ENCODE results near the gene COA3.
"Not testable (repeated sequence)": the region's sequence is repeated elsewhere in the genome, so short reads cannot be mapped to it uniquely, and the experiment has no call there.

The COA3 gene

GRCh38 chr17:42781639-42782165 is 16.8 kb downstream of the COA3 start:
- no peak for DNase-seq (ENCODE audit: low read depth)

GRCh38 chr17:42780851-42781638 is 17.5 kb downstream of the COA3 start:
- no peak for DNase-seq (ENCODE audit: low read depth)

DNA sequence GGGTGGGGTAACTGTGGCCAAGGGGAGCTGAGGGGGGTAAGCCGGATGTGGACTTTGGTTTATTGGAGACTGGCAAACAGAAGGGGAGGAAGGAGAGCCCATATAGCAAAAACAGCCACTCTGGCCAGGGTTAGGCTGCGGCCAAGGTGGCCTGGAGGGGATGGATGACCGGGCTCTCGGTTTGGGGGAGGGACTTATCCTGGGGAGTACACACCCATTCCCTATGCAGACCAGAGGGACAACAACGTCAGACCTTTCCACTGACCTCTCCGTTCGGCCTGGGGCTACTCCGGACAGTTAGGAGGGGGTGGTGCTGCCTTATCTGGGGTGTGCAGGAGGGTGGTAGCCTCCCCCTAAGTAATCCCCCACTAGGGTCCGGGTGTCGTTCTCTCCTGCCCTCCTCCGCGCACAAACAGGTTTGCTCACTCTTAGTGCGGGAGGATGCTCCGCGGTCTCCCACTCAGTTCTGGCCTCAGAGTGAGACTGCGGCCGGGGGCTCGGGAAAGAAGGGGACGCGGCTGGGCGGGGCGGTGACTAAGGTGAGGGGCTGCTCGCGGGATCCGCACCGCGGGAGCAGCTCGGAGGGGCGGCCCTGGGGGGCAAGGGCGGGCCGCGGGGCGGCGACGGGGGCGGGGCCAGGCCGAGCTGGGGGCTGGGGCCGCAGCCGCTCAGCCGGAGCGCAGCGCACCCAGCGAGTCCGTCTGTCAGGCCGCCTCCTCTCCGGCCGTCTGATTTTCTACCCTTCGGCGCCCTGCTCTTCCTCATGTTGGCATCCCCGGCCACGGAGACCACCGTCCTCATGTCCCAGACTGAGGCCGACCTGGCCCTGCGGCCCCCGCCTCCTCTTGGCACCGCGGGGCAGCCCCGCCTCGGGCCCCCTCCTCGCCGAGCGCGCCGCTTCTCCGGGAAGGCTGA is 18.3 kb downstream of the COA3 start, which contains the start of gene WNK4:
WNK4 (plus strand) TSS at position 675 of the 915 bp plus-strand sequence; CDS start at position 764, 89 bp downstream.
- DNase-seq (ENCODE audit: low read depth), result no peak

DNA sequence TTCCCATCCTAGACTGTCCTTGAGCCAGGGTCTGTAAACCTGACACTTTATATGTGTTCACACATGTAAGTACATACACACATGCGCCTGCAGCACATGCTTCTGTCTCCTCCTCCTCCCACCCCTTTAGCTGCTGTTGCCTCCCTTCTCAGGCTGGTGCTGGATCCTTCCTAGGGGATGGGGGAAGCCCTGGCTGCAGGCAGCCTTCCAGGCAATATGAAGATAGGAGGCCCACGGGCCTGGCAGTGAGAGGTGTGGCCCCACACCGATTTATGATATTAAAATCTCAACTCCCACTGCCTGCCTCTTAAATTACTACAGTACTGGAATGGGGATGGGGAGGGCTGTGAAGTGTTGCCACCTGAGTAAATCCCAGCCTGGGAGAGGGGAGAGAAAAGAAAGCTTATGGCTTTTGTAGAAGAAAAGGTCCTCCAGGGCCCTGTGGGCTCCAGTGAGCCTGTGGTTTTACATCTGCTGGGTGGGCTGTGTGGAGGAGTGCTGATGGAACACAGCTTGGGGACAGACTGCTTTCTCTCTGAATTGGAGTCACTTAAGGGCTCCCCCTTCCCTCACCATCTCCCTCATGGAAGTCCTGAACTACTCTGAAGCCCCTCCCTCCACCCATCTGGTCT is 19.1 kb downstream of the COA3 start:
- no peak for DNase-seq (ENCODE audit: low read depth)

DNA sequence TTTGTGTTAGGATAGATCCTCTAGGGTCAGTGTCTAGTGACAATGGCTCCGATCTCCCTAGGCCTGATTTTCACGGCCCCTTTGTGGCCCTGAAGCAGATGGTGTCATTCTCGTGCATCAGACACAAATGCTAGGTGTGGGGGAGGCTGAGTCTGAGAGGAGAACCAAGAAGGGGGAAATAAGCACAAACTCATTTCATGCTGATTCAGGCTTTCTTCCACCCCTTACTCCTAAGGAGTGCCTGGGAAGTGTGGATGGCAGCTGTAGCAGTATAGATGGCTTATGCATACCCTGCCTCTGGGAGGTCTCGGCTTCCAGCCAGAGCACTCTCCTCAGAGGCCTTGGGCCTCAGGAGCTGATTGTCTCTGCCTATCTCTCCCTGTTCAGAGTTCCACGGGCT is 19.9 kb downstream of the COA3 start:
- no peak for DNase-seq (ENCODE audit: low read depth)

- no peak for DNase-seq (ENCODE audit: low read depth)
These were observed 22.9 kb downstream of the COA3 start for GRCh38 chr17:42775534-42776098.

- DNase-seq (ENCODE audit: low read depth), result no peak
These were observed 24.3 kb downstream of the COA3 start for GRCh38 chr17:42774066-42774745.

DNA sequence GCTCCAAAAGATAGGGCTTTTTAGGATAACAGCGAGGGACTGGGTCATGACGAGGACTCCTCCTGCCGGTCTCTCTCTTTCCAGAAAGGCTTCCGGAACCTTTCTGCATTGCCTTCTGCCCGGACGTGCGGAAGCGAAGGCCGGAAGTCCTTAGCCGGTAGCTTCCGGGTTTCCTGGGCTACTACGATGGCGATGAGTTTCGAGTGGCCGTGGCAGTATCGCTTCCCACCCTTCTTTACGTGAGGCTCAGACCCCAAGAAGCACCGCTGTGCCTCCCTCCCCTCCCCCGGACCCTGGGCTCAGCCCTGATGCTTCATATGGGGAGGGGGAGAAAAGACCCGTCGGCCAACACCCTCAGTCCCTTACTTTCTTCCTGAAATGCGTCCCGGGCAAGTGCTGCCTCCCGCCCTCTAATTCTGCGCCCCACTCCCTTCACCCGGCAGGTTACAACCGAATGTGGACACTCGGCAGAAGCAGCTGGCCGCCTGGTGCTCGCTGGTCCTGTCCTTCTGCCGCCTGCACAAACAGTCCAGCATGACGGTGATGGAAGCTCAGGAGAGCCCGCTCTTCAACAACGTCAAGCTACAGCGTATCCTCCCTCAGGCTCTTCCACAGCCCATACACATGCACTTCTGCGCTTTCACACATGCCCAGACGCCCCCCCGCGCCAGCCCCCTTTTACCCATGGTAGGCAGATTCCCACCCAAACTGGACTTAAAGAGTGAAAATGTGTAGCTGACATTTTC is 25.0 kb downstream of the COA3 start, which contains the start of gene VPS25:
VPS25 (plus strand) TSS at position 160 of the 746 bp plus-strand sequence; CDS start at position 187, 27 bp downstream.
- peak; percentile 64 for DNase-seq (ENCODE audit: low read depth)

- no peak for DNase-seq (ENCODE audit: low read depth)
These were observed 25.6 kb downstream of the COA3 start for GRCh38 chr17:42772945-42773289.

- DNase-seq (ENCODE audit: low read depth), result not testable (repeated sequence)
These were observed 28.5 kb downstream of the COA3 start for GRCh38 chr17:42769964-42770363.

GRCh38 chr17:42768006-42768405 is 30.5 kb downstream of the COA3 start:
- DNase-seq (ENCODE audit: low read depth), result not testable (repeated sequence)

- DNase-seq (ENCODE audit: low read depth), result no peak
These were observed 31.0 kb downstream of the COA3 start for GRCh38 chr17:42767512-42767911.

GRCh38 chr17:42766124-42766523 is 32.4 kb downstream of the COA3 start:
- no peak for DNase-seq (ENCODE audit: low read depth)

- DNase-seq (ENCODE audit: low read depth), result no peak
These were observed 36.9 kb downstream of the COA3 start for GRCh38 chr17:42761638-42762037.

GRCh38 chr17:42760652-42761581 is 37.6 kb downstream of the COA3 start, which contains the start of gene RAMP2:
Gene RAMP2, plus strand, starts transcription at chr17:42761227. Its CDS starts 35 bp downstream, at chr17:42761262.
- no peak for DNase-seq (ENCODE audit: low read depth)

GRCh38 chr17:42759982-42760651 is 38.4 kb downstream of the COA3 start:
- no peak for DNase-seq (ENCODE audit: low read depth)

DNA sequence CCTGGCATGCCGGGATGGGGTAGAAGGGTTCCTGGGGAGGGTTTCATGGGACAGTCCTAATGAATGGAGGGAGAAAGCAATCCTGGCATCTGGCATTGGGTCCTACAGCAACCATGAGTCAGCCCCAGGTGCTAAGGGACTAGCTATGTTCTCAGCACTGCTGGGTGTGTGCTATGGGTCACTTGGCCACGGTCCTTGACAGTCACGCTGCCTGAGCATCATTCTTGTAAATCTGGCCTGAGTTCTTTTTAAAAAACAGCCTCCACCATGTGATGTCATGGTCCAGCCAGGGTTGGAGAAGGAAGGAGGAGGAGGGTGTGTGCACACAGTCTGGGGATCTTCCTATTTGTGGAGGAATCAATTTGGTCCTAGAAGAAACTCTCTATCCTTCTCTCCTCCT is 43.7 kb downstream of the COA3 start:
- DNase-seq (ENCODE audit: low read depth), result no peak

- DNase-seq (ENCODE audit: low read depth), result no peak
These were observed 46.9 kb downstream of the COA3 start for GRCh38 chr17:42751628-42752027.
